ENCODE measurements around the gene CTU1. TPM values are rescaled to one million over a fixed set of nuclear protein-coding genes. Genes with fewer than 3 reads are reported as not detected.

Gene CTU1
- polyA plus RNA-seq, 4 donors, result 2.8 to 4.7 (median 3.8) TPM

DNA sequence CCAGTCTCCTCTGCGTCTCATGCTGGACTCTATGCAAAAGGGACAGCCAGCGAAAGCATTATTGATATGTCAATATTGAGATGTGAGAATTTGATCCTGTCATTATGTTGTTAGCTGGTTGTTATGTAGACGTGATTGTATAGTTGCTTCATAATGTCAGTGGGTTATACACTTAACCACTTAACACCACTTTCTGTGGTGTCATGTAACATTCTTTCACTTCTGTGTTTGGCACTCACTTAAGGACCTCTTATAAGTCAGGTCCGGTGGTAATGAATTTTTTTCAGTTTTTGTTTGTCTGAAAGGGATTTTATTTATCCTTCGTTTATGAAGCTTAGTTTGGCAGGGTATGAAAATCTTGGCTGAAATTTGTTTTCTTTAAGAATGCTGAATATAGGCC, 26.8 kb upstream of the CTU1 start:
- no peak for DNase-seq (ENCODE audit: low read depth in 4 of 4, low spot score in 2 of 4)

DNA sequence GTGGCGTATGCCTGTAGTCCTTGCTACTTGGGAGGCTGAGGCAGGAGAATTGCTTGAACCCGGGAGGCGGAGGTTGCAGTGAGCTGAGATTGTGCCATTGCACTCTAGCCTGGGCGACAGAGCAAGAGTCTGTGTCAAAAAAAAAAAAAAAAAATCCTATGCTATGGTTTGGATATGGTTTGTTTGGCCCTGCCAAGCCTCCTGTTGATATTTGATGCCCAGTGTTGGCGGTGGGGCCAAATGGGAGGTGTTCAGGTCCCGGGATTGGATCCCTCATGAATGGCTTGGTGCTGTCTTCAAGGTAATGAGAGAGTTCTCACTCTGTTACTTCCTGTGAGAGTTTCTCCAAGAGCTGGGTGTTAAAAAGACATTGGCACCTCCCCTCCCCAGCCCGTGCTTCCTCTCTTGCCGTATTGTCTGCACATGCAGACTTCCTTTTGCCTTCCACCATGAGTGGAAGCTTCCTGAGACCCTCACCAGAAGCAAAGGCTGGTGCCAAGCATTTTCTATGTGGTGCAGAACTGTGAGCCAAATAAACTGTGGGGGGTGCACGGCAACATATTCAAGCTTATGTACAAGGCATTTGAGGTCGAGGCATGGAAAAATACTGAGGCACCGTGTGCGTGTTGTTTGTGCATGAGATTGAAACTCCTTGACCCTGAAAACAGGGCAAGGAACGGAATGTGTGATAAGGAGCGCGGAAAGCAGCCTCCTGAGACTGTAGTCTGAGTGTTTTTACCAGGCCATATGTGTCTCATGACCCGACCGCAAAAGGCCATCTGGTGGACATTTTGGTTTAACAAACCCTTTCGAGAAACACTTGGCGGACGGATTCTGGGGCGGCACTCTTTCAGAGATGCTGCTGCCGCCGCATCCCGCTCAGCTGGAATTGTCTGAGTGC, 23.8 kb upstream of the CTU1 start:
- no peak for DNase-seq (ENCODE audit: low read depth in 4 of 4, low spot score in 2 of 4)

DNA sequence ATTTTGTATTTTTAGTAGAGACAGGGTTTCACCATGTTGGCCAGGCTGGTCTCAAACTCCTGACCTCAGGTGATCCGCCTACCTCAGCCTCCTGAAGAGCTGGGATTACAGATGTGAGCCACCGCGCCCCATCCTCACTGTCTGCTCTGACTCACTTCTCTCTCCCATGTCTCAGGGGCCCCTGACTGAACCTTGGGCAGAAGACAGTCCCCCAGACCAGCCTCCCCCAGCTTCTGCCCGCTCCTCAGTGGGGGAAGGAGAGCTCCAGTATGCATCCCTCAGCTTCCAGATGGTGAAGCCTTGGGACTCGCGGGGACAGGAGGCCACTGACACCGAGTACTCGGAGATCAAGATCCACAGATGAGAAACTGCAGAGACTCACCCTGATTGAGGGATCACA, 21.5 kb upstream of the CTU1 start:
- no peak for DNase-seq (ENCODE audit: low read depth in 4 of 4, low spot score in 2 of 4)

DNA sequence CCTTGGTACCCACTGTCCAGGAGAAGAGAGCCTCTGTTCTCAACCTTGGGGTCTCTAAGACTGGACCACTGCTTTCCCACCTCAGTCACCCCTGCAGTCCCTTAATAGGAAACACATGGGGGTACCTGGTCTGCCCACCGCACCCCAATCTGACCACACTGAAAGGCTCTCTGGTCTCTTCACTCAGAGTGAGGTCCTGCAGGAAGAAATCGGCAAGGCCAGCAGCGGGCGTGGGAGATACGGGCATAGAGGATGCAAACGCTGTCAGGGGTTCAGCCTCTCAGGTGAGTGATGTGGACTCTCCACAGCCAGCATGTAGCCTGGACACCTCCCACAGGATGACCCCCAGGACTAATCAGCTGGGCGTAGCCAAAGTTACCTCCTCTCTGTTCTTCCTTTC, 20.0 kb upstream of the CTU1 start:
- no peak for DNase-seq (ENCODE audit: low read depth in 4 of 4, low spot score in 2 of 4)

DNA sequence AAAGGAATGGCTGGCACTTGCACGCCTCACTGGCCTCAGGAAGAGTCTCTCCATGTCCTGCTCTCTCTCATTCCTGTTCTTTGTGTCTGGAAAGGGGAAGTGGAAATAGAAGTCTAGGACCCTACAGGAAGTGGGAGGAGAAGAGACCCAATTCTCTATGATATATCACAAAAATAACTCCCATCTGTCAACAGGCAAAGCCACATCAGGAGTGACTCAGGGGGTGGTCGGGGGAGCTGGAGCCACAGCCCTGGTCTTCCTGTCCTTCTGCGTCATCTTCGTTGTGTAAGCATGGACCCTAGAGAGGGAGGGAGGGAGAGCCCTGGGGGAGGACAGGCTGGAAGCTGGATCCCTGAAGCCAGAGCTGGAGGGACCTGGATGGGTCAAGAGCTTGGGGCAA, 19.5 kb upstream of the CTU1 start:
- no peak for DNase-seq (ENCODE audit: low read depth in 4 of 4, low spot score in 2 of 4)

DNA sequence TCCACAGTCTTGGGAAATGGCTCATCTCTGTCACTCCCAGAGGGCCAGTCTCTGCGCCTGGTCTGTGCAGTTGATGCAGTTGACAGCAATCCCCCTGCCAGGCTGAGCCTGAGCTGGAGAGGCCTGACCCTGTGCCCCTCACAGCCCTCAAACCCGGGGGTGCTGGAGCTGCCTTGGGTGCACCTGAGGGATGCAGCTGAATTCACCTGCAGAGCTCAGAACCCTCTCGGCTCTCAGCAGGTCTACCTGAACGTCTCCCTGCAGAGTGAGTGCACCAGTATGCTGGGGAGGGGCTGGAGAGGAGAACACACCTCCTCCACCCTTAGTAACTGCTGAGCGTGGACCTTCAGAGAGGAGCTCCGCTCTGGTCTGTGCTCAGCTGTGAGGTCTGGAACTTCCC, 18.8 kb upstream of the CTU1 start:
- DNase-seq (ENCODE audit: low read depth in 4 of 4, low spot score in 2 of 4), result no peak

DNA sequence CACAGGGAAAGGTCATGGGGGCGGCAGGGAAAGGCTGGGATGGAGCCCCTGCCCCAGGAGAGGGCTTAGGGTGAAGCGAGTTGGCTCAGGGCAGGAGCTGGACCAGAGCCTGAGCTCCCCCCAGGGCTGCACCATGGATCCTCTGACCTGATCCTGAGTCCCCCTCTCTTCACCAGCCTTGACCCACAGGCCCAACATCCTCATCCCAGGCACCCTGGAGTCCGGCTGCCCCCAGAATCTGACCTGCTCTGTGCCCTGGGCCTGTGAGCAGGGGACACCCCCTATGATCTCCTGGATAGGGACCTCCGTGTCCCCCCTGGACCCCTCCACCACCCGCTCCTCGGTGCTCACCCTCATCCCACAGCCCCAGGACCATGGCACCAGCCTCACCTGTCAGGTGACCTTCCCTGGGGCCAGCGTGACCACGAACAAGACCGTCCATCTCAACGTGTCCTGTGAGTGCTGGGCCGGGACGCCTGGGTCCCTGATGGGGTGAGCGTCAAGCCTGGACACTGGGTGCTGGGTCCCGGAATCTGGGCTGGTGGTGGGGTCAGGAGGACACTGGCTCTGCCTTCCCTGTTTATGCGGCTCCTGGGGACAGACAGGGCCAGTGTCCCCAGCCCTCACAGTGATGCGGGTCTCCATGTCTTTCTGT, 17.3 kb upstream of the CTU1 start:
- no peak for DNase-seq (ENCODE audit: low read depth in 4 of 4, low spot score in 2 of 4)

DNA sequence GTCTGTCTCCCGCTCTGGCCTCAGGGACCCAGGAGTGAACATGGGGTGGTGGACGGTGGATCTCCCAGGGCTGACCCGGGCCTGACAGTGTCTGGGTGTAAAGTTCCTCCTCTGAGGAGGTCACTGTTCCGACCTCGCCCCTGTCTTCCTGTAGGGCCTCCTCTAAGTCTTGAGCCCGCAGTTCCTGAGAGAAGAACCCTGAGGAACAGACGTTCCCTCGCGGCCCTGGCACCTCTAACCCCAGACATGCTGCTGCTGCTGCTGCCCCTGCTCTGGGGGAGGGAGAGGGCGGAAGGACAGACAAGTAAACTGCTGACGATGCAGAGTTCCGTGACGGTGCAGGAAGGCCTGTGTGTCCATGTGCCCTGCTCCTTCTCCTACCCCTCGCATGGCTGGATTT, 16.5 kb upstream of the CTU1 start, which contains the start of gene SIGLEC9:
TSS of gene SIGLEC9 (plus strand) at position 178 of the 400 bp plus-strand sequence. CDS start at position 247, 69 bp downstream.
- no peak for DNase-seq (ENCODE audit: low read depth in 4 of 4, low spot score in 2 of 4)

DNA sequence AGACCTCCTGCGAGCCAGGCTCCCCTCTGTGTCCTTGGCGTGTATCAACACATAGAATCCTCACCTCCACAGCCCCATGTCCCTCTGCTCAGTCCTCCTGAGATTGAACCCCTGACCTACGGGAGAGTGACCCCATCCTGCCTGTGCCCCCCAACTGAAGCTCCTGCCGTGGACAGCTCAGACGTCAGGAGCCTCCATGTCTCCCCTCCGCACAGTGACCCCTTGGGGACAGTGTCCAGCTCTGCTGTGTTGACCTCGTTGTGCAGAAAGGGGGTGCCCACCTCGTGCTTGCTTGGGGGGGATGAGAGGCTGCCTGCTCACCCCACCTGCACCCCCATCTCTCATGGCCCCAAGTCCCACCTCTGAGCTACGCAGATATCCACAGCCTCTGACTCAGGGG, 16.0 kb upstream of the CTU1 start:
- no peak for DNase-seq (ENCODE audit: low read depth in 4 of 4, low spot score in 2 of 4)

DNA sequence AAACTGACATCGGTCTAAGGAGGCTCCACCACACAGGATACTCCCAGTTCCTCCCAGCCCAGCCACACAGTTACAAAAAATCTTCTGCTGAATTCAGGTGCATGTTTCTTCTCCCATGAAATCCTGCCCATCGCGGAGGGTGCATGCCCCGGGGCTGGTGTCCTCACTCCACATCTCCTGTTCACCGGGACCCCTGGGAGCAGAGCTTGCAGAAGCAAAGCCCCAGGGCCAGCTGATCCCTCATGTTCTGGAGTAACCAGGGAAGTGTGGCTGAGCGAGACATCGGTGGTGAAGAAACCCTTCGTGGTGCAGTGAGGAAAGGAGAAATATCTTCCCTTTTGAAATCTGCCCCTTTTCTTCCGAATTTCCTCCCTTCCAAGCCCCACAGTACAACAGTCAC, 15.6 kb upstream of the CTU1 start:
- DNase-seq (ENCODE audit: low read depth in 4 of 4, low spot score in 2 of 4), result no peak

DNA sequence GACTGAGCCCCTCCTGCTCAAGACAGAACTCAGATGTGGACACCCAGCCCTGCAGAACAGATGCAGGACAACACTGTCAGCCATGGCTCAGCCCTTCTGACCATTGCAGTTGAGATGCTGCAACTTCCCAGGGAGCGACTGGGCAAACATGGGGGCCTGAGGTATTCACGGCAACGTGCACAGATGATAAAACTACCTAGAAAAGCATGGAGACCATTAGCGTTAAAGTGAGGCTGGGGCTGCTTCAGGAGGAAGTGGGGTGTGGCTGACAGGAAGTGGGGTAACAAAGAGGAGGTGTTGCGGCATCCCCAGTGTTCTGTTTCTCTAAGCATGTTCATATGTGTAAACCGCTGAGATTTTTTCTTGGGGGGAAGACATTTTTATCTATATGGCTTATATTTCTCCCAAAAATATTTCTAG, 15.2 kb upstream of the CTU1 start:
- no peak for DNase-seq (ENCODE audit: low read depth in 4 of 4, low spot score in 2 of 4)

DNA sequence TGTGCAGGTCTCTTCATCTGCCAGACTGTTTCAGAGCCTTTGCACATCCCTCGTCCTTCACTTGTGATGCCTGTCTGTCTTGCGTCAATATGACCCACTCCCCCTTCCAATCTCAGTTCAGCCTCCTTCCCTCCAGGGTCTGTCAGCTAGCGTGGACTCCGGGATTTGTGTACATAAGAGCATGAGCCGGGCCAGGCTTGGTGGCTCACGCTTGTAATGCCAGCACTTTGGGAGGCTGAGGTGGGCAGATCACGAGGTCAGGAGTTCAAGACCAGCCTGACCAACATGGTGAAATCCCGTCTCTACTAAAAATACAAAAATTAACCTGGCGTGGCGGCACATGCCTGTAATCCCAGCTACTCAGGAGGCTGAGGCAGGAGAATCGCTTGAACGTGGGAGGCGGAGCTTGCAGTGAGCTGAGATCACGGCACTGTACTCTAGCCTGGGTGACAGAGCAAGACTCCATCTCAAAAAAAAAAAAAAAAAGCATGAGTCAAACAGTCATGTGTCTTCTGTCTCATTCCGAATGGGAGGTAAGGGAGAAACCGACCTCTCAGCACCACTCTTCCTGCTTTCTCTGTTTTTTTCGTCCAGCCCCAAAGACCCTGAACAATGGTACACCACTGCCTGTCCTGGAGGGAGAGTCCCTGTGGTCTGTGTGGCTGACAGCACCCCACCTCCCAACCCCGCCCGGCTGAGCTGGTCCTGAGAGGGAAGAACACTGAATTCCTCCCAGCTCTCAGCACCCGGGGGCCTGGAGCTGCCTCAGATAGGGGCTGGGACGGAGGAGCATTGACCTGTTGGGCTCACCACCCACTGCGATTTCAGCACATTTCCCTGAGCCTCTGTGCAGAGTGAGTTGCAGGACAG, 14.1 kb upstream of the CTU1 start:
- no peak for DNase-seq (ENCODE audit: low read depth in 4 of 4, low spot score in 2 of 4)

DNA sequence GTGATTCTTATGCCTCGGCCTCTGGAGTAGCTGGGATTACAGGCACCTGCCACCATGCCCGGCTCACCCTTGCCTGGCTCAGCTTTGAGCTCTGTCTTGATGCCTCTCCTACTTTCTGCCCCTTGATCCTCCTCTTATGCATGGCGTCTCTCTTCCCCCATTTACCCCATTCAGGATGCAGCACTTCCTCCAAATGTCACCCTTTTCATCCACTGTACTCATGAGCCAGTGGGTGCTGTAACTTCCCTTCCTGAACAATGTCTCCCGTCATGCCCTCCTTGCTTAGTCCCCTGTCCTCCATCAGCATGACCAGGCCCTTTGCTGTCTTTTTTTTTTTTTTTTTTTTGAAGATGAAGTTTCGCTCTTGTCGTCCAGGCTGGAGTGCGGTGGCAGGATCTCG, 13.0 kb upstream of the CTU1 start:
- DNase-seq (ENCODE audit: low read depth in 4 of 4, low spot score in 2 of 4), result no peak

DNA sequence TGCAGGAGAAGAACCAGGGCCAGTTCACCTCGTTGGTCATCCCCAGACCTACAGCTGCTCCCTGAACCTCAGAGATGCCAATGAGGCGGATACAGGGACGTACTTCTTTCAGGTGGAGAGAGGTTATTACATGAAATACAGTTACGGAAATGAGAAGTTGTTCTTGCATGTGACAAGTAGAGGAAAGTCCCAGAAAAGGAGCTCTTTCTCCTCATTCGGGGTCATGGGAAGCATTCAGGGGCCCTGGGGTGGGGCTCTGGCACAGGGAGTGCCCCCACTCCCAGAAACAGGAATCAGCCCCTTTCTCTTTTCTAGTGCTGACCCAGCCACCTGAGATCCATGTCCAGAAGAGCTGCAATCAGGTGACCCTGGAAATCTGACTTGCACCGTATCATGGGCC, 12.0 kb upstream of the CTU1 start:
- DNase-seq (ENCODE audit: low read depth in 4 of 4, low spot score in 2 of 4), result no peak

DNA sequence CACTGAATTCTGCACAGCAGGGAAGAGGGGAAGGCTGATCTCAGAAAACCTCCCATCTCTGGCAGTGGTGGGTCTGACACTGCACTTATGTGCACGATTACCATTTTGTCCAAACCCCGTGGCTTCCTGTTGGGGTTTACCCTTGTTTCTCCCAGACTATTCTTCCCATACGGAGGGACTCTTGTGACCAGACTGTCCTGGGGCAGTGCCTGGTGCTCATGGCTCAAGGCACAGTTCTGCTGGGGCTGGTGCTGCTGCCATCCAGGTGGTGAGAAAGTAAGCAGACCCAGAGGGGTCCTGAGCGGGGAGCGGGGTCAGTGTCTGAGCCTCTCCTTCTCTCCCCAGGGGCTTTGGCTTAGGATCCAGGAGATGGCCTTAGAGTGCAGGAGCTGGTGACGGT, 11.4 kb upstream of the CTU1 start:
- no peak for DNase-seq (ENCODE audit: low read depth in 4 of 4, low spot score in 2 of 4)

DNA sequence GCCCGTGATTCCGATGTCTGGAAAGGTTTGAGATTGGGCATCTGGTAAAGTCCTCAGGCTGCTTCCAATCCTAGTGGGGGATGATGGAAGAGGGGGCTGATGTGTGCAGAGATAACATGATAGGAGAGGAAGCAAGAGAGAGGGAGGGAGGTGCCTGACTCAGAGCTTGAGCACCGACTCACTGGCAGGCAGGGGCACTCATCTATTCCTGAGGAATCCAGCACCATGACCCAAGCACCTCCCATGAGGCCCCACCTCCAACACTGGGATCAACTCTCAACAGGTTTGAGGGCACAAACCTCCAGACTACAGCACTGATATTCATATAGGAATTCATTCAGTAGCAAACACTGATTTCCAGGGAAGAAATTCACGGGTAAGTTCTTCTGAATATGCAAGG, 10.9 kb upstream of the CTU1 start:
- DNase-seq (ENCODE audit: low read depth in 4 of 4, low spot score in 2 of 4), result no peak

DNA sequence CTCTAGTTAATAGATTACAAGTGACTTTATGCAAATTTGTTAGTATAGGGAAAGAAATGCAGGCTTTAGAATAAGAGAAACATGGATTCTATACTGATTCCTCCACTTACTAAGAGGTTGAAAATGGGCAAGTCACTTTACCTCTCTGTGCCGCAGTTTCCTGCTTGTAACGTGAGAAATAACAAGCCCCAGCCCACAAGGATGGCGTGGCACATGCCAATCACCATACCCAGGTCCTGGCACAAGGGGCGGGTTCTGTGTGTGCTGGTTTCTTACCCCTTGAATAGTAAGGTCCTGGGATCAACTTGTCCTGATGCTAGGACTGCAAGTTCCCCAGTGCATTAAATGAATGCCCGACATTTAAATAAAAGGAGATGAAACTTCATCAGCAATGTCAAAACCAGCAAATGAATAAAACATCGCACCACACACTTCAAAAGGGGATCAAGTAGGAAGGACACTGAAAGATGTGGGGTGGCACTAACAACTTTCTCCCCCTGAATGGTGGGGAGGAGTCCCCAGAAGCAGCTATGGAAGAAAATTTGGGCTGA, 8.6 kb upstream of the CTU1 start:
- DNase-seq (ENCODE audit: low read depth in 4 of 4, low spot score in 2 of 4), result no peak

DNA sequence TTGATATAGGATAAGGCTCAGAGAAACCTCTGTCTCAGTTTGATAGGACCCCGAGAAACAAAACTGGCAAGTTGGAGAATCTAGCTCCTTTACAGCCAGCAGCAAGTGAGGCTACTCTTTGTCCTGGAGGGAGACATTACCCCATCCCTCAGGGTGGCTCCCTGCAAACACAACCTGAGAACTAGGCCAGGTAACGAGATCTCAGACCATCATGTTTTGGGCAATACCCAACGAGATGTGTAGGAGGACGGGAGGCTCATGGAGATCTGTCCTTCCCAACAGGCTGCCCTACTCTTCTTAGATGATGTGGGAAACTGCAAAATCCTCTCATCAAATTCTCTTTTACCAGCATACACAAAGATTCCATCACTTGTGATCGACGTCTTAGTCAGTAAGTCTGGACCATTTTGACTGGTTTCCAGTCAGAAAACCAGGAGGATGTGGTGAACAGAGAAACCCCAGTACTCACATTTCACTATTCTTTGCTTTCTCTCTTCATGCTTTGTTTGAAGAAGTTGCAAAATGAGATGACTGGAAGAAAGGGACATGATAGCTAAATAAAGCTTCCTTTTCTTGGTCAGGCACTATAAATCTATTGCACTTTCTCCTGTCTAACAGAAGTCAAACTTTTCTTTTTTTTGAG, 6.0 kb upstream of the CTU1 start:
- DNase-seq (ENCODE audit: low read depth in 4 of 4, low spot score in 2 of 4), result no peak

DNA sequence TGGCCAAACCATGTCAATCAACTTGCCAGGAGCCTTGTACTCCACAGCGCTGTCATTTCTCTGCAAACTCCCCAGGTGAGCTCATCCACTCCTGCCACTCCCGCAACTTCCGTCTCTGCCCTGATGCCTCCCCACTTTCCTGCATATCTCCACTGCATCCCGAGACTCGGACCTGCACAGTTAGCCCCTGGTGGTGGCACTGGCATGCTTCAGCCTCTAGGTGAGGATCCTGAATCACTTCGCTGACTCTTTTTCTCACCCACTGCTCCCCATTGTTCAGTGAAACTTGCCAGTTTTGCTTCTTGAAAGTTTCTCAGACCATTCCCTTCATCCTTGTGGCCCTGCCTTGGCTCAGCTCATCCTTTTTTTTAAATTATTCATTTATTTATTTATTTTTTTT, 3.4 kb upstream of the CTU1 start:
- no peak for DNase-seq (ENCODE audit: low read depth in 4 of 4, low spot score in 2 of 4)

DNA sequence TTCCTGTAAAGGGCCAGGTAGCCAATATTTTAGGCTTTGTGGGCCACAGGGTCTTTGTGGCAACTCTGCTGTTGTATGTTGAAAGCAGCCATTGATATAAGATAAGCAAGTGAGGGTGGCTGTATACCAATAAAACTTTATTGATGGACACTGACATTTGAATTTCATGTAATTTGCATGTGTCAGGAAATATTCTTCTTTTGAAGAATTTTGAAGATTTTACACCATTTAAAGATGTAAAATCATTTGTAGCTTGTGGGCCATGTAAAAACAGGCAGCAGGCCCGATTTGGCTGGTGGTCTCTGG, 2.4 kb upstream of the CTU1 start:
- DNase-seq (ENCODE audit: low read depth in 4 of 4, low spot score in 2 of 4), result no peak

DNA sequence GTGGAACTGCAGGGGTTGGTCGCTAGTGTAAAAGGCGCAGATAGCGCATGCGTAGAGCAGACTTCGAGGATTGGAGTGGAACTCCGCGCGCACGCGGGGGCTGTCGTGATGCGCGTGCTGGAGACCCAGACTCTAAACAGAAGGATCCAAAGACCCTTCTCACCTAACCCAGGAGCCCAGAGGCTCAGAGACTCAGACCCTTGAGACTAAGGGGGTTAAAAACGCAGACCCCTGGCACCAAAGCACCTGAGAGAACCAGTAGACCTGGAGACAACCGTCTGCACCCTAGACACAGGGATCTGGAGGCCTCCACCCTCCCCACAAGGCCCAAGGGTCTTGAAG, 567 bp upstream of the CTU1 start:
- no peak for DNase-seq (ENCODE audit: low read depth in 4 of 4, low spot score in 2 of 4)

All from left renal cortex interstitium (tissue), 4 donors.